GM19193 (cell line): Measurements from ENCODE around the gene RNF126.

Source experiments
- POLR2A ChIP-seq: IDR thresholded peaks from 4 replicates; pipeline ENCODE4 v1.6.1; 2011; ENCODE audit not compliant: insufficient read depth, insufficient read length; ENCODE audit errors: extremely low read depth

The RNF126 gene

GRCh38 chr19:641702-642101, 21.3 kb downstream of the RNF126 start:
- no peak for TF ChIP-seq POLR2A

- no peak for TF ChIP-seq POLR2A
Measured at GRCh38 chr19:640606-641189, 22.3 kb downstream of the RNF126 start.

GRCh38 chr19:640161-640558, 22.9 kb downstream of the RNF126 start:
- TF ChIP-seq POLR2A: no peak

- no peak for TF ChIP-seq POLR2A
Measured at GRCh38 chr19:639253-640160, 23.5 kb downstream of the RNF126 start, which contains the start of gene FGF22. FGF22 (plus strand) TSS chr19:639879; CDS start chr19:639926, 47 bp downstream.

GRCh38 chr19:638906-639252, 24.1 kb downstream of the RNF126 start:
- no peak for TF ChIP-seq POLR2A

DNA sequence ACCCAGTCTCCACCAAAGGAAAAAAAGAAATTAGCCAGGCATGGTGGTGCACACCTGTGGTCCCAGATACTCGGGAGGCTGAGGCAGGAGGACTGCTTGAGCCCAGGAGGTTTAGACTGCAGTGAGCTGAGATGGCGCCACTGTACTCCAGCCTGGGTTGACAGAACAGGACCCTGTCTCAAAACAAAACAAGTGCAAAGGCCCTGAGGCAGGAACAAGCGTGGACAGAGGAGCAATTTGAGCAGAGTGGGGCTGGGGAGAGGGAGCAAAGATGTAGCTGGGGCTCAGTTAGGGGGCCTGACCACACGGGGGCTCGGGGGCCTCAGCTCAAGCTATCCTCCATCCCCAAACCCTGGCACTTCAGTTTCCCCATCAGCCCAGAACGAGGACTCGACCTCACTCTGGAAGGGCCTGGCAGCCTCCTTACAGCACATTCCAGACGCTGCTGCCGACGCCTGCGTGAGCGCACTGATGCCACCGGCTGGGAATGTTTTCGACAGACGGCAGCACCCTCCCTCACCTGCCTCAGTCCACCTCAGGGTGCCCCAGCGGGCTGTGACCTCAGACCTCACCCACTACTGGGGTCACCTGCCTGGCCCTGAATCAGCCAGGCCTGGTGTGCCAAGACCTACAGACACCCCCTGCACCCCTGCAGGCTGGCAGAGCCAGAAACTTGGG, 27.9 kb downstream of the RNF126 start:
- TF ChIP-seq POLR2A: no peak

- no peak for TF ChIP-seq POLR2A
Measured at GRCh38 chr19:633786-634639, 29.0 kb downstream of the RNF126 start.

GRCh38 chr19:633068-633785, 29.8 kb downstream of the RNF126 start, which contains the start of gene POLRMT:
POLRMT (minus strand) TSS chr19:633537; CDS start chr19:633512, 25 bp downstream.
- peak; percentile 76 for TF ChIP-seq POLR2A

- no peak for TF ChIP-seq POLR2A
Measured at GRCh38 chr19:632579-633067, 30.4 kb downstream of the RNF126 start.

- TF ChIP-seq POLR2A: no peak
Measured at GRCh38 chr19:629961-630714, 32.9 kb downstream of the RNF126 start.

DNA sequence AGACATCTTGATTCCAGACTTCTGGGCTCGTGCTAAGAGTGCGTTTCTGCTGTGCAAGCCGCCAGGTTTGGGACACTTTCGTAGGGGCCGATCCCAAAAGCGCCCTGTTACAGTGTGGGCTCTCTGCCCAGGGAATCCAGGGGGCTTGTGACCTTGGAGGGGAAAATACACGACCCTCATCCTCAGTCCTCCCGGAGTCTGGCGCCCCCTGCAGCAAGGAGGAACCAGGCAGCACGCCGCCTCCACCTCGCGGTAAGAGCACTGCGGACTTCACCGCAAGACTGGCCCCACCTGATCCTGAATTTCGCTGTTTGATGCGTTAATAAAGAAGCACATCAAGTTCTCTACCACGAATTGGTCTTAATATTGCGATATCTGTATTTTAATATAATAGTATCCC, 34.8 kb downstream of the RNF126 start:
- no peak for TF ChIP-seq POLR2A

- no peak for TF ChIP-seq POLR2A
Measured at GRCh38 chr19:625257-625656, 37.8 kb downstream of the RNF126 start.
